Muscle of arm (tissue), 12 donors: ENCODE measurements around the gene CNTNAP2. TPM values are rescaled to one million over a fixed set of nuclear protein-coding genes. Genes with fewer than 3 reads are reported as not detected.
A peak's percentile ranks its signal among the peaks of the same experiment; 100 is the strongest.
"Not testable (repeated sequence)": the region's sequence is repeated elsewhere in the genome, so short reads cannot be mapped to it uniquely, and the experiment has no call there.

Source experiments
- DNase-seq: peaks from one replicate; pipeline ENCODE4 v3.0.0-alpha.2; 2013
- polyA plus RNA-seq, 12 donors: library from polyadenylated mRNA; unstranded; fragments of 120-200 nt; gene quantifications; one replicate each; pipeline ENCODE4 v1.2.1, GENCODE V29; 2013; ENCODE audit not compliant: insufficient read length in 12 of 12

Gene CNTNAP2
- polyA plus RNA-seq, 12 donors, result 7.4 to 16.1 (median 10.3) TPM; not detected in 1

DNA sequence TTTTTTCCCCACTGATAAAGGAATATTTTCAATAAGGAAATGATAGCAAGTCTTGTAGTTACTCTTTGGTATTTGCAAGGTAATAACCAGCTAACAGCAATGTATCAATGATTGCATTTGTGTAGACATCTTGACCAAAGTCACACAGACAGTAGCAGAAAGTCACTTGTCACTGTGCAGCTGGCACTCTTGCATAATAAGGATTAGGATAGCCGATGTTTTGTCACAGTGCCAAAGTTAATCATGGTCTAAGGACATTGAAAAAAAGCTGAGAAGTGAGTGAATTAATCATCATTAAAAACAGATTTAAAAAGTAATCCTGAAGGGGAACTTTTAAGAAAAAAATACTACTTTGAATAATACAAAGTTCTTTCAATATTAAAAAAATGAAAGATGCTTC is 1639.7 kb downstream of the CNTNAP2 start:
- DNase-seq, result no peak

DNA sequence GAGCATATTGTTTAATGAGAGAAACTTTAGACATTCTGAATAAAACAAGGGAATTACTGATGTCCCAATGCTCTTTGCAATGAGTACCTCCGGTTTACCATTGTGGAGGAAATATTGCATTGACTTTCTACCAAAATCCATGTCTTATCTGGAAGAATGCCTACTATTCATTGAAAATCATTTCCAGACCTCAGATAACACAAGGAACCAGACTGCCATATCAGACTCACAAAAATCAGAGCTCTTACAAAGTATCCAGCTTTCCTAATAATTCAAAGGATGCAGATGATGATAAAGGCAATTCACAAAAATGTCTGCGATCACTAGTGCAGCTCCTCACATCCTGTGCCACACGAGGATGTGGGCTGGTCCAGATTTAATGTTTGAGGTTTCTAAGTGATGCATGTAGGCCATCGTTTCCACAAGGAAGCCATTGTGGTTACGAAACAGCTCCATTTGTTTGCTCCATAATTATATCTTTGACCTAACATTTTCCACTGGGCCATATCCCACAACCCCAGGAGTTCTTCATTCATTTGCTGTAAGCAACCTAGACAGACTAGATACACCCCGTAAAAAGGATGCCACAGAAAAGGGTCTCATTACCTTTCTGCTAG is 1642.8 kb downstream of the CNTNAP2 start:
- no peak for DNase-seq

DNA sequence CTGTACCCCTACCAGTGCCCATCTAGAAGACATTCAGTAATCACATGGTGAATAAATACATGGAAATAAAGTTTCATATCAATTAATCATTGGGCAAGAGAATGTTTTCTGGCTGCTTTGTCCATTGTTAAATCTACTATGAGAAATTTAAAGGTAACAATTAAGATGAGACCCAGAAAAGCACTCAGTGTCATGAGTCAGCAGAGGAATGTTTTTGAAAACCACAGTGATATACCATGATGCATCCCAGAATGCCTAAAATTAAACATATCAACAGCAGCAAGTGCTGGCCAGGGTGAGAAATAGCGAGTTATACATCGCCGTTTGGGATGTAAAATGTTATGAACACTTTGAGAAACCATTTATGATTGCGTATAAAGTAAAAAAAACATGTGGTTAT is 1648.7 kb downstream of the CNTNAP2 start:
- no peak for DNase-seq

DNA sequence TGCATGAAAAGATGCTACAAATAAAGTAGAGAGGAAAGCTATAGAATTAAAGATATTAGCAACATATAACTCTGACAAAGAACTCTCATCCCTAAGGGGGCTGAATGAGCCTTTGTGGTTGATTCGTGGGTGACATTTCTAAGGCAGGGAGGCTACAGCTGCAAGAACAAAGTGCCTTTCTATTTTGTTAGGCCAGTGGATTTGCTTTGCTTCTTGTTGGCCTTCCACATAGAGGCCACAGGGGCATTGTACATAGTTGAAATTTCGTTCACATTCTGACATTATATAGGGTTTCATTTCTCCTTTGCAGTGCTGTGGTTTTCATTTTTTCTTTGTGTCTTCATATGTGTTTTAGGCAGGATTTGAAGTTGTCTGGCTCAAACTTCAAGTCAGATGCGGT is 1654.7 kb downstream of the CNTNAP2 start:
- DNase-seq, result peak; percentile 4

DNA sequence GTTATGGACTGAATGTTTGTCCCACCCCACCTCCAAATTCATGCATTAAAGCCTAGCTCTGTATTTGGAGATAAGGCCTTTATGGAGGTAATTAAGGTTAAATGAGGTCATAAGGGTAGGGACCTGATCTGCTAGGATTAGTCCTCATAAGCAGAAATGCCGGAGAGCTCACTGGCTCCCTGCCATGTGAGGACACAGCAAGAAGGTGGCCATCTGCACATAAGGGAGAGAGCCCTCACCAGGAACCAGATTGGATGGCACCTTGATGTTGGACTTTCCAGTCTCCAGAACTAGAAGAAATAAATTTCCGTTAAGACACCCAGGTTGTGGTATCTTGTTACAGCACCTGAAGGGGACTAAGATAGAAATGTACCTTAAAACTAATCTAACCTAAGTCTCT is 1657.9 kb downstream of the CNTNAP2 start:
- no peak for DNase-seq

DNA sequence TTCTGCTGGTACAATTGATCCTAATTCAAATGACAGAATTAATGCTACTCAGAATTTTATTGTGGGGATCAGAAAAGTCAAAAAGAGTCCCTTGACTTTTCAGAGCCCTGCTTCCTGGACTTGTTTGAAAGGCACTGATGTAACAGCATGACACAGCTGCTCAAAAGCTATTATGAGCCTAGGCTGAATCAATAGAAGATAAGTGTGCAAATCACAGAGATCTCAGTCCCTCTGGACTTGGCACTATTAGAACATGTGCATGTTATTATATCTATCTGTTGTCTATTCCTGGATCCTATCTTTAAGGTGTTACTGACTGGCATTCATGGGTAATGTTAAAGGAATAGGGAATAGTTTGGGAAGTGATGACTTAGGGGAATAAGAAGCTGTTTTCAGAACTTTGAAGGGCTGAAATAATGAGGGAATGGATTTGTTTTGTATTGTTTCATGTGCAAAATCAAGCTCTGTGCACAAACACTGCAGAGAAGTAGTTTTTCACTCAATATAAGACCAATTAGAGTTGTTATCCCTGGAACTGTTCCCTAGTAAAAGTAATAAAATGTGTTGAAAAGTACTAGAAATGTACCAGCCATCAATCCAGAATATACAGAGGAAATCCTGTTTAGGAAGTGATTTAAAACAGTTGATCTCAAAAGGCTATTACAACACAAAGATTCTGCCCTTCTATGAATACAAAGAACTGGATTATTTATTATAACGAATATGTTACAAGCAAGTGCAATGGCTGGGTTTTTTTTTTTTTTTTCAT is 1659.1 kb downstream of the CNTNAP2 start:
- DNase-seq, result no peak

DNA sequence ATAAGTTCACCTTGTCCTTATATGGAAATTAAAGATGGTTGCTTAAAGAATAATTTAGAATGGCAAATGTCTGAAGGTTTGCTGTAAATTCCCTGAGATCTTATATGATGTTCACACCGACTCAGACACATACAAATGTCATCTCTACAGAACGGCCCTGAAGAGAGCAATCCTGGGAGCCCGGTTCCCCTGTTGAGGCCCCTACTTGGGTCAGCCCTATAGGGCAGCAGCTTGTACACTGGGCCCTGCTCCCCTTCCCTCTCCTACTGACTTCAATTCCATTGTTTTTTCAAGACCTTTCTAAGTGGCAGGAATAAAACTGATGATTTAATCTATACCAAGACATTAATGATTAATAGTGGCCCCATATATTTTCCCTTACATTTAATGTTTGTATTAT is 1660.7 kb downstream of the CNTNAP2 start:
- DNase-seq, result no peak

DNA sequence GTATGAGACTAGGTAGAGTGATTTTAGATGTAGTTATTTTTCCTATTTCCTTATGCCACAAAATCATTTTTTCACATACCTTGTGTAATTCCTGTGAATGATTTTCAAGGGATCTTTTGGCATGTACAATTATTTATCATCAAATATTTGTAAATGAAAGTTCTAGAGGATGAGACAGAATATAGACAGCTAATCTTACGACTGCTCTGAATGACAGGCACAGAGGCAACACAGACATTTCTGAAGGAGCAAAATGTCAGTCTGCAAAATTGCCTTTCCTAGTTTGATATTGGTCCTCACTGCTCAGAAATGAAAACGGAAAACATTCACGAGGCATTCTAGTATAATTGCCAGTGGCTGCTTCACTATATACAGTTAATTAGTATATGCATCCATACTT is 1663.3 kb downstream of the CNTNAP2 start:
- DNase-seq, result no peak

DNA sequence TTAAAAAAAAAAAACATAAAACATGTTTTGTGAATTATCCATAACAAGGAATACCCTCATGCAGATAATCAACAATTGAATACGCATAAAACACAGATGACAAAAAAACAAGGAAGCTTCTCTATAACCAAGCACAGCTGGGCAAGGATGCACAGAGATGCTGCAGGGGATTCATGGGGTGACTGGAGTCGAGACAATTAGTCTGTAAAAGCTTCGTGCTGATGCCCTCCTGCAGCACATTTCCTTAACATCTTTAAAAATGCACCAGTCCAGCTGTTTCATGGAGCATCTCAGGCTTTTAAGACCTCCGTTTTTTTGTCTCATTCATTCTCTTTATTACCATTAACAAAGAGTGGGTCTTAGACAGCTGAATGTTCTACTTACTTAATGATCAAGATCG is 1680.0 kb downstream of the CNTNAP2 start:
- DNase-seq, result no peak

DNA sequence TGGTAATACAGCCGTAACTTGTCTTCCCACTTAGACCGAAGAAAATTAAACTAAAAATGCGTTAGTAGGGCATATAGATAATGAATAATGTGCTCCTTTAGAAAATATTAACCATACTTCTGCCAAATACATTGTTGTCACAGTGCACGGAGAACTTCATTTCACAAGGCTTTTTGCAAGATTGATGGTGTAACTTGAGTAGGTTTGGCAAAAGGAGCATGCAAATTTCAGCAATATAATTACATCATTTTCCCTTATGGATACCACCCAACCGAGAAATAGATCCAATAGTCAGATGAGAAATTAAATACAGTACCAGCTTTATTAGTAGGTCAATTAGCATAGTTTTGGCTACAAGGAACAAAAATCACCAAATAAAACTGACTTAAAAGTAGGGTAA is 1681.4 kb downstream of the CNTNAP2 start:
- no peak for DNase-seq

DNA sequence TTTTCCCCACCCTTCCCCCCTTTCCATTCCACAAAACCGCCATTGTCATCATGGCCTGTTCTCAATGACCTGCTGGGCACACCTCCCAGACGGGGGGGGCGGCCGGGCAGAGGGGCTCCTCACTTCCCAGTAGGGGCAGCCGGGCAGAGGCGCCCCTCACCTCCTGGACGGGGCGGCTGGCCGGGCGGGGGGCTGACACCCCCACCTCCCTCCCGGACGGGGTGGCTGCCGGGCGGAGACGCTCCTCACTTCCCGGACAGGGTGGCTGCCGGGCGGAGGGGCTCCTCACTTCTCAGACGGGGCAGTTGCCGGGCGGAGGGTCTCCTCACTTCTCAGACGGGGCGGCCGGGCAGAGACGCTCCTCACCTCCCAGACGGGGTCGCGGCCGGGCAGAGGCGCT is 1685.2 kb downstream of the CNTNAP2 start:
- not testable (repeated sequence) for DNase-seq

DNA sequence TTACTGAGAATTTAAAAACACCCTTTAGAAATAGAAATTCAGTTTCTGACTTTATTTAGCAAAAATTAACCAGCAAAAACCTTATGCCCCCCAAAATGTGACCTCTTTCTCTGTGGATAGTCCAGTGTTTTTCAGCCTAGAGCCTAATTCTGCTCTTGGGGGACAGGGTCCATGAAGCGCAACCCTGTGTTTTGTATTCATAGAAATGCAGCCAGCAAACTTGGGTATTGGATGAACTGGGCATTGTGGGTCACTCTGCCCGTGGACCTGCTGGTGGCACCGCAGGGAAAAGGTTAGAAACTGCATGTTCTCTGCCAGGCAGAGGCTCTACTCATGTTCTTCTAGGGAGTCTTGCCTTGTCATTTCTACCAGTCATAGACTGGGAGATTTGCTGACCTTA is 1686.5 kb downstream of the CNTNAP2 start:
- no peak for DNase-seq

DNA sequence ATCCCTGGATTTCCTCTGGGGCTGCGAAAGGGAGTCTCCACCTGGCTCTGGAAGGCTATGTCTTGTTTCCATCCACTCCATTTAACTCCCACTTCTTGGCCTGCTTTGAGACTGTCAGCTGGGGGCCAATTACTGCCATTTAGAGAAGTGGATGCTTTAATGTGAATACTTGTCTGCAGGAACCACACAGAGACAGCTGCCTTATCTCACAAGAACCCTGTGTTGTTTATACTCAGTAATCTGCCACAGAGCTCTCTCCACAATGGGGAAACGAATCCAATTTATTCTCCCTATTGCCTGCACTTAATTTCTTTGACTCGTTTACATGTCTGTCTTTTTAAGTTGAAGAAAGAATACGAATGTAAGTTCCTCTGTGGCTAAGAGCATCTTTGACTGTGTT is 1687.0 kb downstream of the CNTNAP2 start:
- DNase-seq, result no peak

DNA sequence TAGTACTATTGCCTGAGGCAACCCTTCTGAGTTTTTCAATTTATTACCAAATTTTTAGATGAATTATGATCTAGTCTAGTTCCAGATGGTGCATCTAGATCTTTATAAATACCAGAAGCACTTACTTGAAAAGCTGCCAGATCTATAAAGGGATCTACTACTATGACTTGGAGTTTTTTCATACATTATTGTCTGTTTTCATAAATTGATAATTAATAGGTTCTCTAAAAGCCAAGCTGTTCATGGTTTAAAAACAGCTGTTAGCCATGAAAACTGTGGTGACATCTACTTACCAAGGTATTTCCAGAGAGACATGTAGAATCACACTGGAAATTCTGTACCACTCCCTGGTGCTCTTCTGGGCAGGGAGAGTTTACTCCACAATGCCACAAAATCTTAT is 1687.4 kb downstream of the CNTNAP2 start:
- no peak for DNase-seq

DNA sequence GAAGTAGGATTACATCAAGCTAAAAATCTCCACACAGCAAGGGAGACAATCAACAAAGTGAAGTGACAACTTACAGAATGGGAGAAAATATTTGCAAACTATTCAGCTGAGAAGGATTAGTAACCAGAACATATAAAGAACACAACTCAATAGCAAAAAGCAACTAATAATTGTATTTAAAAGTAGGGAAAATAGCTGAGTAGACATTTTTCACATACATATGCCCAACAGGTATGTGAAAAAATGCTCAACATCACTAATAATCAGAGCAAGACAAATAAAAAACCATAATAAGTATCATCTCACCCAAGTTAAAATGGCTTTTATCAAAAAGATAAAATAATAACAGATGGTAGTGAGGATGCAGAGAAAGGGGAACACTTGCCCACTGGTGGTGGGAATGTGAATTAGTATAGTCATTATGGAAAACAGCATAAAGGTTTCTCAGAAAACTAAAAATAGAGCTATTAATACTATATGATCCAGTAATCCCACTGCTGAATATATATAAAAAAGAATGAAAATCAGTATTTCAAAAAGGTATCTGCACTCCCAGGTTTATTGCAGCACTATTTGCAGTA is 1689.5 kb downstream of the CNTNAP2 start:
- no peak for DNase-seq

DNA sequence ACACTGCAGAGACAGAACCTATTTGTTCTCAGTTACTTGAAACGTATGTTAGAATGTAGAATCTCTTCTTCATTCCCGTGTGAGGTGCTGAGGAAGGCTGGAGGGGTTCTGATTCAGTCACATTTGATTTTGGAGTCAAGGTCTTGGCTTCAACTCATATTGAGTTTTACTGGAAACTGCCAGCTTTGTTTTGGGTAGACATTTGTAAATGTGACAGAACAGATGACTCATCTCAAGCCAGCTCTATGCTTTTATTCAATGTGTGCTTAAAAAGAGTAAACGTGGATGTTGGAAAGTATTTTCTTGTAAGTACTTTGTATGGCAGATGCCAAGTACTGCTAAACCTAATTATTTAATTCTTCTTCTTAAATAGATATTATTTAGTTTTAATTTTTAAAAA is 1693.2 kb downstream of the CNTNAP2 start:
- DNase-seq, result no peak

DNA sequence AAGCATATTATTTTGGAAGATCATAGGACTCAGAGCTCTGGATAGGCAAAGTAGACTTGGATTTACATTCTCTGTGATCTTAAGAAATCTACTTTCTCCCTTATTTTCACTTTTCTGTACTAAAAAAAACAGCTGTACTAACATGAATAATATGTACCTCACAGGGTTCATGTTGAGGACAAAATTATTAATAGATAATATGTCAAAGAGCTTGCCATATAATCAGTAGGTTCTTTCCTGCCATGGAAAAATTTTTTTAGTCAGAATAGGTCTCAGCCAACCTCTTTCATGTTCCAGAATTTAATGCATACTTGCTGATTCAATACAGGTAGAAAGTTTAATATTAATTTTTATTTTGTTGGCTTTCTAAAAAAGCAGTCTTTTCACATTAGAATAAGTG is 1693.7 kb downstream of the CNTNAP2 start:
- DNase-seq, result no peak

DNA sequence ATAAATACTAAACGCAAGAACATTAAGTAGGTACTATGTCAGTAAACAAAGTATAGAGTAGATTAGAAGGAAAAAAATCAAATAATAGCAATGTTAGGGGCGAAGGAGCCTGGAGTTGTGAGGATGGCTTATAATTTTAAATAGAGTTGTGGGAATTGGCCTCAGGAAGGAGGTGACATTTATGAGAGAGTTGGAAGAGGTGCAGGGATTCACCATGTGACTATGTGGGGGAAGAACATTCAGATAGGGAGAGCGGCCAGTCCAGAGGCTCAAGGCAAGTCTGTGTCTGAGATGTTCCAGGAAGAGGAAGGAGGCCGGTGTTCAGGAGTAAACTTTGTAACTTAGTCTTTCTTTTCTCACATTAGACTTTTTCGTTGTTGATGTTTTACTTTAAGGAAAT is 1695.3 kb downstream of the CNTNAP2 start:
- DNase-seq, result no peak

DNA sequence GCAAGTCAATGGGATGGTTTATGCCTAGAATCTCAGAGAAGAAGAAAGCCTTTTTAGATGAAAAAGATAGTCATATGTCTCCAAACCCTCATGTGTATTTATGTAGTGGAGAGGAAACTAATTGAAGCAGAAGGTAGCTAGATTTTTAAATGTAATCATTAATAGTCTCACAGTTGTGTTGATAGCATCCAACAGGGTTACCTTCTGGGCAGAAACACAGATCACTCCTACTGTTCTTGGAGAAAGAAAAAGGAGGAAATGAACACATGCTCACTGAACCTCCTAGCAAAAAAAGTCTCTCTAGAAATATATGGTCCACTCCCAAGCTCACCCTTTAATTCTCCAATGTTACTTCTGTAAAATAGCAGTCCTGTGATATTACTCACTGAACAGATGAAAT is 1696.7 kb downstream of the CNTNAP2 start:
- DNase-seq, result no peak

DNA sequence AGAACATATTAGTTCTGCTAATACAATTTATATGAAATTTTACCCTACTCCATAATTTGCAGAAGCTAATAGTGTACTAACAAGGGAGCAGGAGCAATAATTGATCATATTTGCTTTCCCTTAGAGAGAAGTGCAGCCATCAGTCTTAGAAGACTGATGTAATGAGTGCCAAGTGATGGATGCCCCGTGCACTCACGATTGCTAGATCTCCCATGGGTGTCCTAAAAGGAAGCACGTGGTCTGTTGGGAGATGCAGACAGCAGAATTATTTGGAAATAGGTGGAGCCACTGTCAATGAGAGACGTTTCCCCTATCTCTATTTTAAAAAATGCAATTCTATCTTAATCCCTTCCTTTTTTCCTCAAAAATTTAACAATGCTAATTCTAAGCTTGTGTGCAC is 1701.7 kb downstream of the CNTNAP2 start:
- no peak for DNase-seq

DNA sequence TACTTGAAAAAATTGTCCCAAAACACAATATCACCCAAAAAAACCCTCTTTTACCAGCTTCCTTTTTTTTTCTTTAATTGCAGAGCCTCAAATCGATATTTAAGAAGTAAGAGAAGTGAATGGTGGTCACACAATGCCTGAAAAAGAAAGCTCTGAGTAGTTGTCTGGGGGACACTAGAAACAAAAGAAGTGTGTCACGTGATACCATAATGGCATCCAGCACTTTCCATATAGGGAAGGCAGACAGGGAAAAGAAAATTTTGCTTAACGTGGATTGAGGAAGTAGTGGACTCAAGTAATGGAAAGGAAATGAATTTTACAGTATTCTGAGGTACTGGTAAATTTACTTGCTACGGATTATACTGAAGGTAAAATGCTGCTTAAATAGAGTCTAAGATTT is 1708.1 kb downstream of the CNTNAP2 start:
- no peak for DNase-seq

DNA sequence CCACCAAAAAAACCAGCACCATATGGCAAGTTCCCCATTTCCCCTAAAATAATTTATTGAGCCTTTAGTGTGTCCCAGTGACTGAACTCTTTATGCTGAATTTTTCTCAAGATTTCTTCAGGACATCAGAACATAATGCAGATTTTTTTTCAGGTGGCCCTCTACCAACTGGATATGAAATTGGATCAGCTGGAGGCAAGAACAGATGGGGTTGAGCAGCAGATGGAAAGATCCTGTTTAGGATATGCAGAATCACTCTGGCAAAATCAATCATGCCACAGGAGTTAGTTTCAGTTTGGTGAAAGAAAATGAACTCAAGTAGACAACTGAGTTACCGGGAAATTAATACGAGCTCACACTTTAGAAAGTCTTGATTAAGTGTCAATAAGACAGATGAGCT is 1712.4 kb downstream of the CNTNAP2 start:
- DNase-seq, result no peak

DNA sequence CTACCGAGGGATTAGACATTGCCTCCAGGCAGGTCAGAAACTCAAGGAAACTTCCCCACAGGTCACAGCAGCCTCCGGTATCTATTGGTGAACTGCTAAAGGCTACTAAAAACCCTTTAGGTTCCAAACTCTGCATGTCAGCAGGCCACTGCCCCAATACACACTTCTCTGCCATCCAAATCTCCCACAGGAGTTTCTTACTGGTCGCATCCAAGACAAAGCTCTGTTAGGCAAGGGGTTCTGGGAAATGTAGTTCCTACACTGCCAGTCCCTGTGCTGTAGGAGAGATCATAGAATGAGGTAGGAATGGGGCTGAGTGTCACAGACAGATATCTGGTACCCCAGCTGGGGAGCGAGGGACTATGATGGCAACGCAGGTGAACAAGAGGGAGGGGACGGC is 1717.0 kb downstream of the CNTNAP2 start:
- DNase-seq, result no peak

DNA sequence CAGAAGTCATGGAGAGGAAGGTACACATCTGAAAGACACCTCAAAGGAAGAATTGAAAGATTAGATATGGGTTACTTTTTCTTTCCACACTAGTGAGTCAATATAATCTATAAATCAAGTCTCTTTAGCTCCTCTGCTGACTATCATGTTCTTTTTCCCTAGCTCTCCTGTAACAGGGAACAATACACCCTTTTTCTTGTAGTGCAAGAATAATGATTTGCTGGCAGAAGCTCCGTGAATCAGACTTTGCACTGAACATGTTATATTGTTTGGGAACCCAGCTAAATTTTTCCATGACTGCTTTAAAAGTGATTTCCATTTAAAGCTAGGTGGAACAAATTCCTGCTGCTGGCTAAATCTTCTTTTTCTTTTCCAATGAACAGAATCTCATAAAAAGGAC is 1717.4 kb downstream of the CNTNAP2 start:
- peak; percentile 19 for DNase-seq
